AG09309 (cell line): ENCODE results near the gene PUM1.

Experiments used
- DNase-seq: peaks from one replicate; pipeline ENCODE4 v3.0.0-alpha.2; 2010; ENCODE audit warnings: low read depth
- H3K4me3 ChIP-seq: 2 replicates; pipeline ENCODE4 v1.5.1; 2011; ENCODE audit warnings: mild to moderate bottlenecking, low read depth, low read length, moderate library complexity; ENCODE audit not compliant: control insufficient read depth
- CTCF ChIP-seq: IDR thresholded peaks from 2 replicates; pipeline ENCODE4 v1.5.1; 2011; ENCODE audit warnings: mild to moderate bottlenecking, low read depth, low read length, inconsistent platforms; ENCODE audit not compliant: insufficient read depth, control insufficient read depth; ENCODE audit errors: missing control alignments

PUM1 gene

GRCh38 chr1:31084782-31085569, 19.5 kb upstream of the PUM1 start:
- TF ChIP-seq CTCF, result no peak
- no peak for DNase-seq
- H3K4me3 ChIP-seq, result no peak overlapping the region

- TF ChIP-seq CTCF, result no peak
- H3K4me3 ChIP-seq, result no peak overlapping the region
- DNase-seq, result no peak
Observed at GRCh38 chr1:31082385-31082784, 16.9 kb upstream of the PUM1 start.

GRCh38 chr1:31073044-31073443, 7.5 kb upstream of the PUM1 start:
- no peak for DNase-seq
- no peak overlapping the region for H3K4me3 ChIP-seq
- no peak for TF ChIP-seq CTCF

- H3K4me3 ChIP-seq, result no peak overlapping the region
- TF ChIP-seq CTCF, result no peak
- no peak for DNase-seq
Observed at GRCh38 chr1:31072304-31072746, 6.8 kb upstream of the PUM1 start.

- no peak for DNase-seq
- H3K4me3 ChIP-seq, result no peak overlapping the region
- no peak for TF ChIP-seq CTCF
Observed at GRCh38 chr1:31069392-31069791, 3.9 kb upstream of the PUM1 start.

GRCh38 chr1:31064718-31065309, 703 bp downstream of the PUM1 start:
- H3K4me3 ChIP-seq, result peak overlapping the region; percentile 51
- TF ChIP-seq CTCF, result no peak
- DNase-seq, result no peak
